IPS-18c (cell line): Measurements from ENCODE around the gene ABHD1.

Experiments used
- H3K4me3 ChIP-seq: 2 replicates; pipeline ENCODE4 v1.7.0; 2013; ENCODE audit warnings: low read depth, mild to moderate bottlenecking, low read length, moderate library complexity; ENCODE audit not compliant: insufficient read depth
- H3K9me3 ChIP-seq: one replicate; pipeline ENCODE4 v1.6.1; 2013; ENCODE audit warnings: mild to moderate bottlenecking, low read length, moderate library complexity; ENCODE audit not compliant: control insufficient read depth, insufficient read depth

ABHD1 gene

GRCh38 chr2:27127883-27128667, 4.5 kb downstream of the ABHD1 start:
- Histone ChIP-seq H3K9me3 (no peaks in the 10 kb centered on the region), H3K4me3 (no peak overlapping the region)

GRCh38 chr2:27128668-27129571, 5.3 kb downstream of the ABHD1 start:
- H3K9me3 ChIP-seq, result no peaks in the 10 kb centered on the region
- no peak overlapping the region for H3K4me3 ChIP-seq

GRCh38 chr2:27130396-27130795, 6.8 kb downstream of the ABHD1 start:
- Histone ChIP-seq H3K4me3 (no peak overlapping the region), H3K9me3 (no peaks in the 10 kb centered on the region)

- Histone ChIP-seq H3K4me3 (no peak overlapping the region), H3K9me3 (no peaks in the 10 kb centered on the region)
Measured at GRCh38 chr2:27131429-27131828, 7.8 kb downstream of the ABHD1 start.

GRCh38 chr2:27133195-27133875, 9.7 kb downstream of the ABHD1 start:
- H3K9me3 ChIP-seq, result no peaks in the 10 kb centered on the region
- peak overlapping the region; percentile 96 for H3K4me3 ChIP-seq

GRCh38 chr2:27133905-27134780, 10.5 kb downstream of the ABHD1 start, which contains the start of gene PREB:
Gene PREB, minus strand, starts transcription at chr2:27134636. Its CDS starts 215 bp downstream, at chr2:27134421.
- Histone ChIP-seq H3K4me3 (peak within 1 kb of the TSS; percentile 96), H3K9me3 (no peaks in the 10 kb centered on the region)

- Histone ChIP-seq H3K4me3 (peak overlapping the region; percentile 31; the same call in 1 of the 2 replicates), H3K9me3 (no peaks in the 10 kb centered on the region)
Measured at GRCh38 chr2:27134781-27135477, 11.3 kb downstream of the ABHD1 start.

- no peaks in the 10 kb centered on the region for H3K9me3 ChIP-seq
- H3K4me3 ChIP-seq, result no peak overlapping the region
Measured at GRCh38 chr2:27135478-27135955, 11.9 kb downstream of the ABHD1 start.

- no peaks in the 10 kb centered on the region for H3K9me3 ChIP-seq
- H3K4me3 ChIP-seq, result no peak overlapping the region
Measured at GRCh38 chr2:27136751-27137150, 13.1 kb downstream of the ABHD1 start.

- no peaks in the 10 kb centered on the region for H3K9me3 ChIP-seq
- H3K4me3 ChIP-seq, result no peak overlapping the region
Measured at GRCh38 chr2:27137322-27137935, 13.8 kb downstream of the ABHD1 start.

- no peak overlapping the region for H3K4me3 ChIP-seq
- no peaks in the 10 kb centered on the region for H3K9me3 ChIP-seq
Measured at GRCh38 chr2:27138111-27138510, 14.5 kb downstream of the ABHD1 start.

- Histone ChIP-seq H3K4me3 (no peak within 1 kb of the TSS), H3K9me3 (no peaks in the 10 kb centered on the region)
Measured at GRCh38 chr2:27139310-27139709, 15.7 kb downstream of the ABHD1 start, which contains the start of gene PRR30. Gene PRR30, minus strand, starts transcription at chr2:27139410. Its CDS starts 1,081 bp downstream, at chr2:27138329.

GRCh38 chr2:27143285-27143684, 19.7 kb downstream of the ABHD1 start:
- Histone ChIP-seq H3K4me3 (no peak overlapping the region), H3K9me3 (no peaks in the 10 kb centered on the region)

- Histone ChIP-seq H3K4me3 (no peak overlapping the region), H3K9me3 (no peaks in the 10 kb centered on the region)
Measured at GRCh38 chr2:27145682-27146081, 22.1 kb downstream of the ABHD1 start.

- no peak overlapping the region for H3K4me3 ChIP-seq
- H3K9me3 ChIP-seq, result peaks cover 2% of the 10 kb centered on the region
Measured at GRCh38 chr2:27147935-27148334, 24.3 kb downstream of the ABHD1 start.
